Mesenchymal stem cell (in vitro differentiated cells and primary cell): Measurements from ENCODE around the gene RPTOR.
"Not testable (repeated sequence)": the region's sequence is repeated elsewhere in the genome, so short reads cannot be mapped to it uniquely, and the experiment has no call there.

Experiments
- DNase-seq: peaks from one replicate; pipeline ENCODE4 v3.0.0-alpha.2; 2013
- H2AFZ ChIP-seq: one replicate; pipeline ENCODE4 v1.6.1; 2013; ENCODE audit warnings: low read depth, mild to moderate bottlenecking, control low read depth, inconsistent platforms, low read length, moderate library complexity
- H2AK5ac ChIP-seq: 2 replicates; pipeline ENCODE4 v1.6.1; 2013; ENCODE audit warnings: low read length, moderate library complexity, mild to moderate bottlenecking, inconsistent platforms; ENCODE audit not compliant: severe bottlenecking
- H2BK120ac ChIP-seq: one replicate; pipeline ENCODE4 v1.6.1; 2013; ENCODE audit warnings: low read depth, mild to moderate bottlenecking, inconsistent platforms, low read length, moderate library complexity
- H2BK12ac ChIP-seq, 2 experiments: one replicate each; pipeline ENCODE4 v1.6.1; 2013; ENCODE audit warnings: inconsistent platforms in 2 of 2, low read length in 2 of 2, mild to moderate bottlenecking in 2 of 2, moderate library complexity in 2 of 2, control low read depth in 1 of 2
- H2BK15ac ChIP-seq: one replicate; pipeline ENCODE4 v1.6.1; 2013; ENCODE audit warnings: mild to moderate bottlenecking, low read depth, inconsistent platforms; ENCODE audit not compliant: poor library complexity, severe bottlenecking
- H2BK5ac ChIP-seq: 2 replicates; pipeline ENCODE4 v1.6.1; 2013; ENCODE audit warnings: low read depth, mild to moderate bottlenecking, low read length, control low read depth, inconsistent platforms; ENCODE audit not compliant: poor library complexity, severe bottlenecking
- H3K14ac ChIP-seq, 2 experiments: one replicate each; pipeline ENCODE4 v1.6.1; 2013; ENCODE audit warnings: inconsistent platforms in 2 of 2, low read length in 2 of 2, control low read depth in 1 of 2, mild to moderate bottlenecking in 1 of 2, moderate library complexity in 1 of 2
- H3K18ac ChIP-seq, 2 experiments: one replicate each; pipeline ENCODE4 v1.6.1; 2013; ENCODE audit warnings: inconsistent platforms in 2 of 2, low read length in 2 of 2, control low read depth in 1 of 2, low read depth in 1 of 2, mild to moderate bottlenecking in 1 of 2
- H3K23ac ChIP-seq, 2 experiments: one replicate each; pipeline ENCODE4 v1.6.1; 2013; ENCODE audit warnings: inconsistent platforms in 2 of 2, low read length in 2 of 2, mild to moderate bottlenecking in 2 of 2, moderate library complexity in 2 of 2, control low read depth in 1 of 2
- H3K27ac ChIP-seq: 2 replicates; pipeline ENCODE4 v1.5.1; 2013; ENCODE audit warnings: mild to moderate bottlenecking, moderate library complexity, low read length, control low read depth, inconsistent platforms; ENCODE audit not compliant: poor library complexity, severe bottlenecking
- H3K27me3 ChIP-seq, 2 experiments: 2 replicates each; pipeline versions ENCODE4 v1.6.1 to v1.7.0; 2013; ENCODE audit warnings: low read length in 2 of 2, mild to moderate bottlenecking in 2 of 2, moderate library complexity in 2 of 2, control low read depth in 1 of 2, inconsistent platforms in 1 of 2; ENCODE audit not compliant: control insufficient read depth in 1 of 2, insufficient read depth in 1 of 2
- H3K36me3 ChIP-seq, 2 experiments: 2 replicates each; pipeline versions ENCODE4 v1.6.1 to v1.7.0; 2013; ENCODE audit warnings: low read length in 2 of 2, control low read depth in 1 of 2, inconsistent platforms in 1 of 2, low read depth in 1 of 2, mild to moderate bottlenecking in 1 of 2; ENCODE audit not compliant: insufficient read depth in 2 of 2, control insufficient read depth in 1 of 2
- H3K4ac ChIP-seq, 2 experiments: one replicate each; pipeline ENCODE4 v1.6.1; 2013; ENCODE audit warnings: inconsistent platforms in 2 of 2, low read length in 2 of 2, mild to moderate bottlenecking in 2 of 2, moderate library complexity in 2 of 2, control low read depth in 1 of 2, low read depth in 1 of 2
- H3K4me1 ChIP-seq: 2 replicates; pipeline ENCODE4 v1.6.1; 2013; ENCODE audit warnings: low read depth, low read length, control low read depth; ENCODE audit not compliant: control insufficient read depth, insufficient read depth
- H3K4me2 ChIP-seq: 2 replicates; pipeline ENCODE4 v1.6.1; 2013; ENCODE audit warnings: low read length, mild to moderate bottlenecking, inconsistent platforms; ENCODE audit not compliant: poor library complexity, severe bottlenecking
- H3K4me3 ChIP-seq, 2 experiments: 2 replicates each; pipeline versions ENCODE4 v1.5.1 to v1.7.0; 2013; ENCODE audit warnings: low read length in 2 of 2, mild to moderate bottlenecking in 2 of 2, control low read depth in 1 of 2, low read depth in 1 of 2; ENCODE audit not compliant: insufficient read depth in 1 of 2
- H3K79me1 ChIP-seq: replicated peaks from 2 replicates; pipeline ENCODE4 v1.6.1; 2013; ENCODE audit warnings: mild to moderate bottlenecking, control low read depth, low read length, inconsistent platforms; ENCODE audit not compliant: poor library complexity, severe bottlenecking
- H3K9ac ChIP-seq: 2 replicates; pipeline ENCODE4 v1.7.0; 2013; ENCODE audit warnings: mild to moderate bottlenecking, low read length, moderate library complexity
- H3K9me3 ChIP-seq: 2 replicates; pipeline ENCODE4 v1.7.0; 2013; ENCODE audit warnings: mild to moderate bottlenecking, low read length; ENCODE audit not compliant: control insufficient read depth
- H4K8ac ChIP-seq: one replicate; pipeline ENCODE4 v1.6.1; 2013; ENCODE audit warnings: inconsistent platforms, mild to moderate bottlenecking, low read length, moderate library complexity
- H4K91ac ChIP-seq: one replicate; pipeline ENCODE4 v1.6.1; 2013; ENCODE audit warnings: mild to moderate bottlenecking, low read length, inconsistent platforms
- WGBS: methylation state at CpG from one replicate; pipeline ENCODE4 v1.1.7; 2013; ENCODE audit warnings: mixed read lengths; 5-methylcytosine and 5-hydroxymethylcytosine counted together

RPTOR gene

GRCh38 chr17:80507177-80507576 lies 37.5 kb upstream of the RPTOR start:
- not testable (repeated sequence) for H3K4ac ChIP-seq, H3K23ac ChIP-seq, H3K4me1 ChIP-seq, H4K8ac ChIP-seq, H2BK15ac ChIP-seq, H3K79me1 ChIP-seq, H2BK12ac ChIP-seq, H4K91ac ChIP-seq, H2AK5ac ChIP-seq, H3K9me3 ChIP-seq, H2BK5ac ChIP-seq, H3K27ac ChIP-seq, H2AFZ ChIP-seq, H3K4me3 ChIP-seq, H3K14ac ChIP-seq, H3K36me3 ChIP-seq, H2BK120ac ChIP-seq, H3K4me2 ChIP-seq, H3K18ac ChIP-seq, H3K9ac ChIP-seq
- peaks cover 9 to 17% of the 10 kb centered on the region in 2 experiments for H3K27me3 ChIP-seq
- 30% methylated on average over 4 of the region's 4 CpGs for WGBS
- DNase-seq = peak; percentile 6

- H2BK15ac ChIP-seq = no peak overlapping the region
- 98% methylated on average over 2 of the region's 3 CpGs for WGBS
- H2BK12ac ChIP-seq = no peak overlapping the region
- no peaks in the 10 kb centered on the region for H3K36me3 ChIP-seq
- peaks cover 9 to 17% of the 10 kb centered on the region in 2 experiments for H3K27me3 ChIP-seq
- no peak overlapping the region for H3K27ac ChIP-seq
- no peak overlapping the region for H2BK120ac ChIP-seq
- DNase-seq = no peak
- H3K9me3 ChIP-seq = no peaks in the 10 kb centered on the region
- no peak overlapping the region for H2BK5ac ChIP-seq
- peaks cover 10% of the 10 kb centered on the region for H3K4me1 ChIP-seq
- no peak overlapping the region for H4K8ac ChIP-seq
- no peaks in the 10 kb centered on the region for H3K79me1 ChIP-seq
- no peak overlapping the region for H4K91ac ChIP-seq
- no peak overlapping the region for H3K4me3 ChIP-seq
- no peak overlapping the region for H3K9ac ChIP-seq
- no peak overlapping the region for H3K23ac ChIP-seq
- no peak overlapping the region for H2AK5ac ChIP-seq
- H2AFZ ChIP-seq = no peak overlapping the region
- H3K18ac ChIP-seq = no peak overlapping the region
- no peak overlapping the region for H3K14ac ChIP-seq
- no peak overlapping the region for H3K4ac ChIP-seq
- H3K4me2 ChIP-seq = no peak overlapping the region
Measured at GRCh38 chr17:80507965-80508364, 36.7 kb upstream of the RPTOR start.

GRCh38 chr17:80509311-80509710 lies 35.3 kb upstream of the RPTOR start:
- Histone ChIP-seq H3K27me3 (peaks cover 9 to 17% of the 10 kb centered on the region in 2 experiments), H3K9ac (no peak overlapping the region), H2BK12ac (no peak overlapping the region), H3K23ac (no peak overlapping the region), H3K27ac (no peak overlapping the region), H3K14ac (no peak overlapping the region), H3K79me1 (no peaks in the 10 kb centered on the region), H3K36me3 (no peaks in the 10 kb centered on the region), H4K91ac (no peak overlapping the region), H2BK120ac (no peak overlapping the region), H4K8ac (no peak overlapping the region), H2AFZ (no peak overlapping the region), H3K9me3 (no peaks in the 10 kb centered on the region), H3K4ac (no peak overlapping the region), H2BK5ac (no peak overlapping the region), H3K18ac (no peak overlapping the region), H2BK15ac (no peak overlapping the region), H3K4me3 (no peak overlapping the region), H3K4me2 (no peak overlapping the region), H3K4me1 (peaks cover 18% of the 10 kb centered on the region), H2AK5ac (no peak overlapping the region)
- WGBS = 87% methylated on average over 6 of the region's 8 CpGs
- DNase-seq = no peak

- Histone ChIP-seq H2BK12ac (no peak overlapping the region), H3K27ac (no peak overlapping the region), H3K23ac (no peak overlapping the region), H3K79me1 (no peaks in the 10 kb centered on the region), H3K4me2 (no peak overlapping the region), H2BK120ac (no peak overlapping the region), H2BK15ac (no peak overlapping the region), H3K4ac (no peak overlapping the region), H3K9ac (no peak overlapping the region), H2AK5ac (no peak overlapping the region), H3K4me3 (no peak overlapping the region), H2AFZ (no peak overlapping the region), H3K36me3 (no peaks in the 10 kb centered on the region), H3K4me1 (peaks cover 16% of the 10 kb centered on the region), H4K8ac (no peak overlapping the region), H2BK5ac (no peak overlapping the region), H3K9me3 (no peaks in the 10 kb centered on the region), H3K18ac (no peak overlapping the region), H4K91ac (no peak overlapping the region), H3K14ac (no peak overlapping the region), H3K27me3 (peaks cover 9 to 17% of the 10 kb centered on the region in 2 experiments)
- WGBS = 90% methylated on average over 14 of the region's 14 CpGs
- DNase-seq = no peak
Measured at GRCh38 chr17:80510132-80510531, 34.5 kb upstream of the RPTOR start.
